ENCODE data around the gene MLIP.

The MLIP gene

GRCh38 chr6:54095723-54096122 is 15.5 kb upstream of the MLIP start:
- no peak for DNase-seq (ENCODE audit: low read depth)

- DNase-seq (ENCODE audit: low read depth): no peak
Measured at GRCh38 chr6:54096811-54097210, 14.4 kb upstream of the MLIP start.

- DNase-seq (ENCODE audit: low read depth): no peak
Measured at GRCh38 chr6:54097753-54098152, 13.5 kb upstream of the MLIP start.

GRCh38 chr6:54098450-54099044 is 12.7 kb upstream of the MLIP start:
- DNase-seq (ENCODE audit: low read depth): no peak

- DNase-seq (ENCODE audit: low read depth): no peak
Measured at GRCh38 chr6:54099225-54099624, 12.0 kb upstream of the MLIP start.

GRCh38 chr6:54100411-54101006 is 10.7 kb upstream of the MLIP start:
- DNase-seq (ENCODE audit: low read depth): no peak

GRCh38 chr6:54102238-54102637 is 9.0 kb upstream of the MLIP start:
- no peak for DNase-seq (ENCODE audit: low read depth)

- DNase-seq (ENCODE audit: low read depth): no peak
Measured at GRCh38 chr6:54103497-54103896, 7.7 kb upstream of the MLIP start.

- DNase-seq (ENCODE audit: low read depth): no peak
Measured at GRCh38 chr6:54106727-54107126, 4.5 kb upstream of the MLIP start.

GRCh38 chr6:54107470-54108090 is 3.7 kb upstream of the MLIP start:
- DNase-seq (ENCODE audit: low read depth): no peak

- DNase-seq (ENCODE audit: low read depth): no peak
Measured at GRCh38 chr6:54108271-54108670, 3.0 kb upstream of the MLIP start.

GRCh38 chr6:54109586-54109985 is 1.7 kb upstream of the MLIP start:
- DNase-seq (ENCODE audit: low read depth): no peak

- no peak for DNase-seq (ENCODE audit: low read depth)
Measured at GRCh38 chr6:54112151-54112650, 958 bp downstream of the MLIP start.

GRCh38 chr6:54114991-54115390 is 3.7 kb downstream of the MLIP start:
- no peak for DNase-seq (ENCODE audit: low read depth)

- DNase-seq (ENCODE audit: low read depth): no peak
Measured at GRCh38 chr6:54115966-54116365, 4.7 kb downstream of the MLIP start.

GRCh38 chr6:54118117-54118516 is 6.9 kb downstream of the MLIP start:
- no peak for DNase-seq (ENCODE audit: low read depth)

GRCh38 chr6:54125493-54125892 is 14.2 kb downstream of the MLIP start:
- no peak for DNase-seq (ENCODE audit: low read depth)

GRCh38 chr6:54130179-54130578 is 18.9 kb downstream of the MLIP start:
- DNase-seq (ENCODE audit: low read depth): no peak

GRCh38 chr6:54132587-54132986 is 21.3 kb downstream of the MLIP start:
- DNase-seq (ENCODE audit: low read depth): no peak

GRCh38 chr6:54133186-54133585 is 21.9 kb downstream of the MLIP start:
- DNase-seq (ENCODE audit: low read depth): no peak

- no peak for DNase-seq (ENCODE audit: low read depth)
Measured at GRCh38 chr6:54134935-54135334, 23.7 kb downstream of the MLIP start.

GRCh38 chr6:54135665-54136369 is 24.6 kb downstream of the MLIP start:
- DNase-seq (ENCODE audit: low read depth): no peak

GRCh38 chr6:54138795-54139194 is 27.6 kb downstream of the MLIP start:
- DNase-seq (ENCODE audit: low read depth): no peak

Data from stimulated activated CD8-positive, alpha-beta memory T cell treated with anti-CD3 and anti-CD28 coated beads, Interleukin-15, amount 100 ng/mL, for 24 hours (primary cell).